Left colon (tissue), 2 donors: ENCODE results near the gene RITA1. TPM values are rescaled to one million over a fixed set of nuclear protein-coding genes. Genes with fewer than 3 reads are reported as not detected.
A peak's percentile ranks its signal among the peaks of the same experiment; 100 is the strongest.

Experiments
- ATAC-seq: fragments of 200-7000 bp; cut with Tn5 transposase; one replicate; pipeline ENCODE4 v1.9.1; 2020; ENCODE audit warnings: mild to moderate bottlenecking, moderate library complexity
- DNase-seq, 2 donors: peaks; one replicate each; pipeline ENCODE4 v3.0.0-alpha.2; 2020
- intact Hi-C, 2 donors: fragments of 100-400 bp; cut with DNase I in 1 of 2; cut with micrococcal nuclease in 1 of 2; formaldehyde crosslinking; loops; one replicate each; pipeline versions ENCODE4 v1.11.2 to v1.14.0; 2022; cut with DNase I, micrococcal nuclease
- total RNA-seq, 2 donors: library from RNA; stranded (reverse); fragmentation: NEBNext Ultra II Directional; extraction: Animal tissue kit (Norgen Biotek cat#: 25700); gene quantifications; one replicate each; pipeline ENCODE4 v1.2.1, GENCODE V29; 2021
- donor health status: DM: no; HTN: no; CAD: no.
- donor health status: DM: yes; HTN: yes; CAD: no.

RITA1 gene
- total RNA-seq, 2 donors from 2014 or later = 17.4 to 18.0 TPM

DNA sequence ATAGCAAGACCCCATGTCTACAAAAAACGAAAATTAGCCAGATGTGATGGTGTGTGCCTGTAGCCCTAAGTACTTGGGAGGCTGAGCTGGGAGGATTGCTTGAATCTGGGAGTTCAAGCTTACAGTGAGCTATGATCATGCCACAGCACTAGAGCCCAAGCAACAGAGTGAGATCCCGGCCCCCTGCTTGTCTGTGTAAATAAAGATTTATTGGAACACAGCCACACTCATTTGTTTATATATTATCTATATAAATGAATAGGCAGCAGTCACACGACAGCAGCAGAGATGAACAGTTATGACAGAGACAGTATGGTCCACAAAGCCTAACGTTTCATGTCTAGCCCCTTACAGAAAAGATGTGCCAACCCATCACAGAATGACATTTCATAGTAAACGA, 15.1 kb upstream of the RITA1 start:
- DNase-seq = no peak
- intact Hi-C loops = loop anchor here in 1 of 2 donors (5.0 kb wide), 1 partner anchor 123 kb away; no protein-coding TSS in a partner anchor
- no peak for ATAC-seq

DNA sequence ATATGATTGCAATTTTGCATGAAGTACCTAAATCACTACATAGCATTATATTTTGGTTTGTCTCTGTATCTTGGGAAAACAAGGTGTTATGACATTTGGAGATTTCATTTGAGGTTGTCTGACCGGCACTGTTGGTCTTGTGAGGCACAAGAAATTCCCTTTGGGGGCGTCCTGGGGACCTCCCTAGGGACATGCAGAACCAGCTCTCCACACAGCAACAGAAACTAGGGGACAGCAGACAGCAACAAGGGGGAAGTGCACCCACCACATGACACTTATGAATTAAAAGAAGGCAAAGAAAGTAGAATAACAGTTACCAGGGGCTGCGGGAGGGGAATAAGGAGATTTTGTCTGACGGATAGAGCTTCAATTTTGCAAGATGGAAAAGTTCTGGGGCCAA, 14.6 kb upstream of the RITA1 start:
- intact Hi-C loops = loop anchor here in 1 of 2 donors (5.0 kb wide), 1 partner anchor 124 kb away; no protein-coding TSS in a partner anchor

DNA sequence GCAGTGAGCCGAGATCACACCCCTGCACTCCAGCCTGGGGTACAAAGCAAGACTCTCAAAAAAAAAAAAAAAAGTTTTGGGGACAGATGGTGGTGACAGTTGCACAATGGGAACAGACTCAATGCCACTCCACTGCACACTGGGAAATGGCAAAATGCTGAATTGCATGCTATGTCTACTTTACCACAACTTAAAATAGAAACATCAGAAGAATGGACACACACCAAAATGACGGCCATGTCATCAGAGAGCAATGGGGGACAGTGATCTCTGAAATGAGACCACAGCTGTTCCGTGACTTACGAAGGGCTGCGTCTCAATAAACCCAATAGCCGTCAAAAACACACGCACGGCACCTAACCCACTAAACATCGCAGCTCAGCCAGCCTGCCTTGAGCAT, 14.0 kb upstream of the RITA1 start:
- intact Hi-C loops = loop anchor here in 1 of 2 donors (5.0 kb wide), 1 partner anchor 124 kb away; no protein-coding TSS in a partner anchor
- DNase-seq = no peak
- ATAC-seq = no peak

More for the DNA sequence above, 14.6 kb upstream of the RITA1 start:
- no peak for DNase-seq
- ATAC-seq = no peak

DNA sequence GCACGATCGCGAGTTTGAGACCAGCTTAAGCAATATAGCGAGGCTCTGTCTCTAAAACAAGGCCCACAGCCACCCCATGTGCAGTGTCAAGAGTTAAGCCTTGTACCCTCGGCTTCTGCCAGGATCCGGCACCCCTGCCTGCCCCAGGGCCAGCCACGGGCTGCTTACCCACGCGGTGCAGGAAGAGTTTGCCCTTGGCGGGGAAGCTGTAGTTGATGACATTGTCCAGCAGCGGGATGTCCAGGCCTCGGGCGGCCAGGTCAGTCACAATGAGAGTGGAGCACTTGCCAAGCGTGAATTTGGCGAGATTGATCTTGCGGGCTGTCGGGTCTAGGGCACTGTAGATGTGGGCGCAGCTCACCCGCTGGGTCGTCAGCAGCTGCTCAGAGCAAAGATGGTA, 13.3 kb upstream of the RITA1 start:
- ATAC-seq = no peak
- intact Hi-C loops = loop anchor here in 1 of 2 donors (5.0 kb wide), 1 partner anchor 125 kb away; no protein-coding TSS in a partner anchor
- no peak for DNase-seq

DNA sequence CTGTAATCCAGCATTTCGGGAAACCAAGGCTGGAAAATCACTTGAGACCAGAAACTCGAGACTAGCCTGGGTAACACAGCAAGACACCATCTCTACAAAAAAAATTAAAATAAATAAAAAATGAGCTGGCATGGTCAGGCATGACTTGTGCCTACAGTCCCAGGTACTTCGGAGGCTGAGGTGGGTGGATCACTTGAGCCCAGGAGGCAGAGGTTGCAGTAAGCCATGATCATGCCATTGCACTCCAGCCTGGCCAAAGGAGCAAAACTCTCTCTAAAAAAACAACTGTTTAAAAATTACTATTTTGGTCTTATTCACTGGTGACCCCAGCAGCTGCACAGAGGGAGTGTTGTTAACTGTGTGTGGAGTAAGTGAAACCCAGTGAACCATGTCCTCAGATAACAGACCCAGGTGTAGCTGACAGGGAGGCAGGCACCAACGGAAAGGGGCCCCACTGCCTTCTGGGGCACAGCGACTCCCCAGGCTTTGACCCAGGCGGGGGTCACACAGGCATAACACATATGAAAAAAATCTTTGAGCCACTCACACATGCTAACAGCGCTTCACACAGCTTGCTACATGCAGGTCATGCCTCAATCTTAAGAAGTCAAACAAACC, 12.3 kb upstream of the RITA1 start:
- no peak for DNase-seq
- intact Hi-C loops = loop anchor here in 1 of 2 donors (5.0 kb wide), 1 partner anchor 126 kb away; no protein-coding TSS in a partner anchor
- no peak for ATAC-seq

DNA sequence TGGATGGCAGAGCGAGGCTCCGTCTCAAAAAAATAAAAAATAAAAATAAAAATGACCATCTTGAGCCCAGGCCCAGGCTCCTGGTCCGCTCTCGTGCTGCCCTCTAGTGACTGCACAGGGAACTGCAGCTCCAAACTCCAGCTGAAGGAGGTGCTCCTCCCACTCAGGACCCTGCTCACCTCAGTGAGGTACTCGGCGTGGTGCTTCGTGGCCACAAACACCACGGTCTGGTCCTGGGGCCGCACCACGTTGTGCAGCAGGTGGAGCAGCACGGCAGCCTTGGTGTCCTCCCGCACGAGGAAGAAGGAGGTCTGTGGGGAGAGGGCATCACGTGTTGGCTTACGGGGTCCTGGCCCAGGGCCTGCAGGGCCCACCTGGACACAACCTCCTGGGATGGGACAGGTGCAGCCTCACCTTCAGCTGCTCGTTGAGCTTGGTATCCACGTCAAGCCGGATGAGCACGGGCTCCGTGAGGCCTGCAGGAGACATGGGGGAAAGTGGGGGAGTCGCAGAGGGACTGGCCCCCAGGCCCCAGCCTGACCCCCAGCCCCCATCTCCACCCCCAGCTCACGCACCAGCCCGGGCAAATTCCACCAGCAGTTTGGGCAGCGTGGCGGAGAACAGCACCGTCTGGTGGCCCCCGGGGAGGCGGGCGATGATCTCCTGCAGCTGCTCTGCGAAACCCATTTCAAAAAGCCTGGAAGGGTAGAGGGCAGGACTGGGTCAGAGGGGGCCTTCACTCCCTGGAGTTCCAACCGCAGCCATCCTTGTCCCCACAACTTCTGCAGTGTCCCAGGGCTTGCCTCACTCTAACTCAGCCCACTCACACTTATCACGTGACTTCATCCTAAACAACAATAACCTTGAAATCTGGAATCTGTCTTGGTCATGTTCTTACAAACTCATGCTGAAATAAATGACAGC, 10.8 kb upstream of the RITA1 start:
- peak; percentile 44 to 81 for DNase-seq
- ATAC-seq = peak; percentile 80
- intact Hi-C loops = loop anchor here in 1 of 2 donors (5.0 kb wide), 1 partner anchor 127 kb away; no protein-coding TSS in a partner anchor

DNA sequence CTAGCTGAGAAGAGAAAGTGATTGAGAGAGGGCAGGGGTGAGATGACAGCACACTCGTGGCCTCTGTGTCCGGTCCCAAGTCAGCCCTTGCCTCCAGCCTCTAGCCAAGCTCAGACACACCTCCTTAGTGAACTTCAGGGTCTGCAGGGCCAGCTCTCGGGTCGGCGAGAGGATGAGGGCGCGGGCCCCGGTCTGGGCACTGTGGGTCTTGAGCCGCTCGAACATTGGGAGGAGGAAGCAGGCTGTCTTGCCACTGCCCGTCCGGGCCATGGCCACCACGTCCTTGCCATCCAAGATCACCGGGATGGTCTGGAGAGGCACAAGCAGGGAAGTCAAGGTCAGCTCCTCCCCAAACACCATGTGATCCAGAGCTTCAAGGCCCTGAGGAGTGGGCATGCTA, 6.5 kb upstream of the RITA1 start:
- intact Hi-C loops = no loop called here

DNA sequence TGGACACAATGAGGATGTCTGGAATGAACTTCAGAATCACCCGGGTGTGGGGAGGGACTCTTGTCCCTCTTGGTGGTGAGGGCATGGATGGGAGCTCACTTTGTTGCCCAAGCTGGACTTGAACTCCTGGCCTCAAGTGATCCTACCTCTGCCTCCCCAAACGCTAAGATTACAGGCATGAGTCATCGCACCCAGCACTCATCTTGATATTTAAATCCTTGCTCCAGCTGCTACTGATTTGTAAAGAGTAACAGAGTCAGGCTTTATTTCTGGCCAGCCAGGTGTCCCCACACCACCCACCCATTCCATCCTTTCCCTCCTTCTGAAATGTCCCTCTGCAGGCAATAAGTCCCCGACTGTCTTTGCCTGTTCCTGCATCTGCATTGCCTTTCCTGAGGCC, 5.2 kb upstream of the RITA1 start:
- intact Hi-C loops = no loop called here
- no peak for DNase-seq
- no peak for ATAC-seq

More for the DNA sequence above, 6.5 kb upstream of the RITA1 start:
- DNase-seq (no peak), ATAC-seq (no peak)

DNA sequence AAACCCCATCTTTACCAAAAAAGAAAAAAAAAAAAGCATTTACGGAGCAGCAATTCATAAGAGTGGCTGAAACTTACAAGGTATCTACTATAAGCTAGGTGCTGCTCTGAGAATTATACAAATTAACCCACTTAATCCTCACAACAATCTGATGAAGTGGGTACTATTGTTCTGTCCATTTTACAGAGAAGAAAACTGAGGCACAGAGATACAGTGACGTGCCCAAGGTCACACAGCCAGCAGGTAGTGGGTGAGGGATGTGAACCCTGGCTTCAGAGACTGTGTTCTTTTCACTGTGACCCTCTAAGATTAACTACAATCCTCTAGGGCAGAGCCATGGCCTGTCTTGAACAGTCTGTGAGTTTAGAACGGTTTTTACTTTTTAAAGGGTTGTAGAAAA, 3.5 kb upstream of the RITA1 start:
- ATAC-seq (no peak), DNase-seq (no peak)
- intact Hi-C loops = no loop called here

DNA sequence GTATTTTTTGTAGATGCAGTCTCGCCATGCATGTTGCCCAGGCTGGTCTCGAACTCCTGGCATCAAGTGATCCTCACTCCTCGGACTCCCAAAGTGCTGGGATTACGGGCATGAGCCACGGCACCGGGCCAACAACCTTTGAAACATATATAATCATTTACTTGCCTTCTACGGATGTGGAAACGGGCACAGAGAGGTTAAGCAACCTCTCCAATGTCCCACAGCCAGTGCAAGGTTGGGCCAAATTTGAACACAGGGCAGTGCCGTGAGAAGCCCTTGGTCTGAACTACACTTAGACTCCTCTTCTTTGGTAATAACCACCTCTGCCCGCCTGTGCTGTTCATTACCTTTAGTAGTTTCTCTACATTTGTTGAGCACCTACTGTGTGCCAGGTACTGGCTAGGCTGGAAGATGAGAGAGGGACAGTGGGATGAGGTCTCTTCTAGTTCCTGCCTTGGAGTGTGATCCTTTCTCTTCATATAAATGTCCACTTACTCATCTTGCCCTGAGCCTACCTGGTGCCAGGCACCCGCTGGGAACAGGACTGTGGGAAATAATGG, 2.4 kb upstream of the RITA1 start:
- intact Hi-C loops = no loop called here
- DNase-seq (no peak), ATAC-seq (no peak)

DNA sequence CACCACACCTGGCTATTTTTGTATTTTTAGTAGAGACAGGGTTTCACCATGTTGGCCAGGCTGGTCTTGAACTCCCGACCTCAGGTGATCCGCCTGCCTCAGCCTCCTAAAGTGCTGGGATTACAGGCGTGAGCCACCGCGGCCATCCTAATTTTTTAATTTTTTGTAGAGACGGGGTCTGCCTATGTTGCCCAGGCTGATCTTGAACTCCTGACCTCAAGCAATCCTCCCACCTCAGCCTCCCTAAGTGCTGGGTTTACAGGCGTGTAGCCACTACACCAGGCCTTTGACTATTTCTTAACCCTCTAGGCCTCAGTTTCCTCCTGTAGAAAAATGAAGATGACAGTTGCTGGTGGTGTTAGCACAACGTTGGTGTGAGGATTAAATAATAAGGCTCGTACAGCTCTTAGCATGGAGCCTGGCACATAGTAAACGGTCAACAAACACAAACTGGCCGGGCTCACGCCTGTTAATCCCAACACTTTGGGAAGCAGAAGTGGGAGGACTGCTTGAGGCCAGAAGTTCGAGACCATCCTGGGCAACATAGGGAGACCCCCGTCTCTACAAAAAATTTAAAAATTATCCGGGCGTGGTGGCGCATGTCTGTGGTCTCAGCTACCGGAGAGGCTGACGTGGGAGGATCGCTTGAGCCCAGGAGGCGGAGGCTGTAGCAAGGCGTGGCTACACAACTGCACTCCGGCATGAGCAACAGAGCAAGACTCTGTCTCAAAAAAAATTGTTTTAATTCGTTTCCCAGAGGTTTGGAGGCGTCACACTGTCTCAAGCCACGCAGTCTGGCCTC, 1.2 kb upstream of the RITA1 start:
- DNase-seq (no peak), ATAC-seq (peak; percentile 58)
- intact Hi-C loops = no loop called here

DNA sequence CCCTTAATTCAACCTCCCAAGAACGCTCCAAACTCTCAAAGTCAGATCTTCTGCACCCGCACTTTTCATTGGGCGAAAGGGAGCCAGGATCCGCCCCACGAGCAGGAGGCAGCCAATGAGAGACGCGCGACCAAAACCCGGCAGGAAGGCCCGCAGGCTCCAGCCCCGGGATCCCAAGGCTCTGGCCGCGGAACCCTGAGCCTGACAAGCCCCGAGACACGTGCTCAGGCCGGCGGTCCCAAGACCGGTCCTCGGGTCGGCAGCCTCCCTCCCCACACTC, 681 bp upstream of the RITA1 start:
- DNase-seq (peak; percentile 90 to 92), ATAC-seq (peak; percentile 84)
- intact Hi-C loops = no loop called here

DNA sequence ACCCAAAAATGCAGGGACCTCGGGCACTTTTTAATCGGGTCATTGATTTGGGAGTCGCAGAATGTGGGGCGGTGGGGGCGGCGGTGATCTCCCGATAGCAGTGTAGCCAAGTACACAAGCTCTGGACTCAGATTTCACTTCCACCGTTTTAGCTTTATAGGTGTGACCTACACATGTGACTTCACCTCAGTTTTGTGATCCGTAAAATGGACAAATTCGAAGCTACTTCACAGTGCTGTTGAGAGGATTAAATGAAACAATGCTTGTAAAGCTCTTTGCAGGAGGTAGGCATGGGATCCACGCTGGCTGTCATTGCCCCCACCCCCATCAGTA, 478 bp downstream of the RITA1 start:
- DNase-seq = no peak

DNA sequence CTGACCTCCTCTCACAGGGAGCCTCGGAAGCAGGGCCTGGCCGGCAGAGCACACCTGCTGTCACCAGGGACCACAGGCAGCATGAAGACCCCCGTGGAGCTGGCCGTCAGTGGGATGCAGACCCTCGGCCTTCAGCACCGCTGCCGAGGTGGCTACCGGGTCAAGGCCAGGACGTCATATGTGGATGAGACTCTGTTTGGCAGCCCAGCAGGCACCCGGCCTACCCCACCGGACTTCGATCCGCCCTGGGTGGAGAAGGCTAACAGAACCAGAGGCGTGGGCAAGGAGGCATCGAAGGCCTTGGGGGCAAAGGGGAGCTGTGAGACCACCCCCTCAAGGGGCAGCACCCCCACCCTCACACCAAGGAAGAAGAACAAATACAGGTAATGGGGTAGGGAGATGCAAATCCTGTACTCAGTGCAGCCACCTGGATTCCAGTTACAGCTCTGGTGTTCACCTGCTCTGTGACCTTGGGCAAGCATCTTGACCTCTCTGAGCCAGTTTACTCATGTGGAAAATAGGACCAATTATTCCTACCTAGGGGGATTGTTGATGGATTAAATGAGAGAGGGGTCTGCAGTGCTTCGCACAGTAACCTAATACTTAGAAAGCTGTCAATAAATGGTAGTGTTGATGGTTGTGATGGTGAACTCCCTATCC, 1.3 kb downstream of the RITA1 start:
- ATAC-seq = no peak
- peak; percentile 40 to 47 for DNase-seq
- intact Hi-C loops = no loop called here

More for the DNA sequence above, 478 bp downstream of the RITA1 start:
- intact Hi-C loops = no loop called here
- ATAC-seq = peak; percentile 9

DNA sequence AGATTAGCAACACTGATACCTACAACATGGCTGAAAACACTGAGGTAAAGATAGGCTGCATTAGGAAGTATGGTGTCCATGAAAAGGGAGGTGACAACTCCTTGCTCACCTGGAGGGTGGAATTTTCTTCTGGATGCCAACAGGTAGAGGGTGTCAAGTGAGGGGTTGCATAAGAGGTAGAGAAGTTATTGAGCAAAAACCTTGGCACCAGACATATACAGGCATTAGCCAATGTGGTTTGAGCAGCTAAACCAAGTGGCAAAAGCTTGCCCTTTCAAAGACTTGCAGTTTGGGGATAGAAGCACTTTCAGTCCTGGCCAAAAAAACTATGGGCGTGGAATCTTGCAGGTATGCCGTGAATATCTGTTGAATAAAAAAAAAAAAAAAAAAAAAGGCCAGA, 3.8 kb downstream of the RITA1 start:
- intact Hi-C loops = no loop called here
- DNase-seq = no peak
- ATAC-seq = no peak

DNA sequence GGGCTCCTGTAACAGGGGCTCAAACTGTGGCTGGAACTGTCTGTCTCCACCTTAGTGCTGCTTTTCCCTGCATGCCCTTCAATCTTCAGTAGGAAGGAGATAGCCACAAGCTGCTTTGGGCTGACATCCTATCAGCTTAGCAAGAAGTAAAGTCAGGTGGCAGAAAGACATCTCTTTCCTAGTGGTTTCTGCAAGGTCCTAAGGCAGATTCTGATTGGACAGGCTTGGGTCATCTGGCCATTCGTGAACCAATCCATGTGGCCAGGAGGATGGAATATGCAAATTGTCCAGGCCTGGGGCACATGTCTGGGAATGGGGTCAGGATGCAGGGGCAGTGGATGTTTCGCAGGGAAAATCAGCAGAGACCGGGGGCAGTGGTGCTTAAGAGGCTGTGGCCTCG, 5.2 kb downstream of the RITA1 start:
- no peak for ATAC-seq
- intact Hi-C loops = no loop called here

DNA sequence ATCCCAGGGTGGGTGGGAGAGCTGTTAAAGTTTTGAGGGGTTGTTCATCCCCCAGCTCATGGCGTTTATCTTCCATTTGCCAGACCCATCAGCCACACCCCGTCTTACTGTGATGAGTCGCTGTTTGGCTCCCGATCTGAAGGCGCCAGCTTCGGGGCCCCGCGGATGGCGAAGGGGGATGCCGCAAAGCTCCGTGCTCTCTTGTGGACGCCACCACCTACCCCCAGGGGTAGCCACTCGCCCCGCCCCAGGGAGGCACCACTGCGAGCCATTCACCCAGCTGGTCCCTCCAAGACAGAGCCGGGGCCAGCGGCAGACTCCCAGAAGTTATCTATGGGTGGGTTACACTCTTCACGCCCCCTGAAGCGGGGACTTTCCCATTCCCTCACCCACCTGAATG, 5.7 kb downstream of the RITA1 start:
- intact Hi-C loops = no loop called here
- DNase-seq (no peak), ATAC-seq (no peak)

More for the DNA sequence above, 5.2 kb downstream of the RITA1 start:
- no peak for DNase-seq

DNA sequence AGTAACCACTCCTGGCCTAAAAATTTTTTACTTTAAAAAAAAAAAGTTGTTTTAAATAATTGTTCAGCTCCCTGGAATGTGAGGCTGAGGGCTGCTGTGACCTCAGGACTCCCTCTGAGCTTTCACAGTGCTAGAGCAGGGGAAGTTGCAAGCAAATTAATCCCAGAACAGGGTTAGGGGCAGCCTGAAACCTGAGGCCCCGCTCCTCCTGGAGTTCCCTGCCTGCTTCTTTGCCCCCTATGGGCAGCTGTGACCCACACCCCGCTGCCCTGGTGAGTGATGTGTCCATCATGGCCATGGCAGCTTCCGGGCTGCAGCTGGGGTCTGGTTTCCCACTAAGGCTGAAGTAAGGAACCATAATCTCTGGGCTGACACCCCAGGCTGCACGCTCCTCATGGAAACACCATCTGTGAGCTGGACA, 9.5 kb downstream of the RITA1 start:
- ATAC-seq (no peak), DNase-seq (no peak)
- intact Hi-C loops = no loop called here

DNA sequence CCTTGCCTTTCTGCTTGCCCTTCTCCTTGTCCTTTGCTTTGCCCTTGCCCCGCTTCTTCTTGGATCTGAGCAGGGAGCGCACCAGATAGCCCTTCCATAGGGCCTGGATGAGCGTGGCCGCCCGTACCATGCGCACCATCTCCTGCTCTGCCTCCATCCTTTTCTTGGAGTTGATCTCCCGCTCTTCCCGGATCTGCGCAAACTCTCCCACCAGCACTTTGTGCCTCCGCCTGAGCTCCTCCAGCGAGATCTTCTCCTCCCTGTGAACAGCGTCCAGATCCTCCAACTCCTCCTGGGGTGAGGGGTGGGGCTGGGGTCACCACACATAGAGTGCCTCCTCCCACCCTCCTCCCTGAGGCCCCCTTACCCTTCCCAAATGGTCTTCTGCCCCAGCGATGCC, 10.1 kb downstream of the RITA1 start:
- DNase-seq (no peak), ATAC-seq (no peak)
- intact Hi-C loops = no loop called here
